Stimulated activated naive CD8-positive, alpha-beta T cell treated with anti-CD3 and anti-CD28 coated beads, Interleukin-15, Interleukin-2, amounts not matched to agents 100 U/mL and 50 U/mL, for 24 hours (primary cell): ENCODE measurements around the gene ITIH5.

ENCODE experiments used
- ATAC-seq: fragments of 150-1000 bp; cut with Tn5 transposase; one replicate; pipeline ENCODE4 v1.10.0; 2021
- DNase-seq: peaks from one replicate; pipeline ENCODE4 v3.0.0; 2021

ITIH5 gene

DNA sequence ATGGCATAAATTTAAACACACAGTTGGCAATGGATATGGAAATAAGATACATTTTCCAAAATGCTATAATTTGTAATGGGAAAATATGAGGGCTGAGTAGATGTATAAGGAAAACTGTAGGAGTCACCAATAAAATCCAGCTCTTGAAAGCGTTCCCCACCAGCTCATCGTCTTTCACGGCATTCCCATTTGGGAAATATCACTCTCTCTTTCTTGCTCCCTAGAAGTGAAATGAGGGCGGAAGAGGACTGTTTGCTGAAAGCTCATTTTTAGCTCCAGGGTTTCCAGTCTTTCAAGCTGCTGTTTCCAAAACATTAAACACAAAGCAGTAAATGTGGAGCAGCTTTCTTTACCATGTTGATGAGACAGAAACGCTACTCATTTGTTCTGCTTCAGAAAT lies 151.3 kb downstream of the ITIH5 start:
- ATAC-seq = no peak
- no peak for DNase-seq

DNA sequence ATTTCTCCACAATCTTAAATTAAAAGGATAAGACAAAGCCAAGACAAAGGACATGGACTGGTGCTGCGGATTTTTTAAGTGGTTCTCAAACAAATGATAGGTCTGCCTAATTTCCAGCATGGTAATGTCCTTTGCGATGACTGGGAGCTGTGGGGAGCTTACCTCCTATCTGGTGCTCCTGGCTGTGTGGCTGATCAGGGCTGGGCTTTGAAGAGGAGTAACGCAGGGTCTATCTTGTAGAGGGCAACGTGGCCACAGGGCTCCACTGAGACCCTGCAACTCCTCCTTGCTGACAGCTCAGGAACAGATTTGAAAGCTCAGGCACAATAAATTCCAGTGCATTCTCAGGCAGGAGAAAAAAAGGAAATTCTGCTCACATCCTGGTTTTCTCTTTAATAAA lies 152.8 kb downstream of the ITIH5 start:
- ATAC-seq = no peak
- DNase-seq = no peak

DNA sequence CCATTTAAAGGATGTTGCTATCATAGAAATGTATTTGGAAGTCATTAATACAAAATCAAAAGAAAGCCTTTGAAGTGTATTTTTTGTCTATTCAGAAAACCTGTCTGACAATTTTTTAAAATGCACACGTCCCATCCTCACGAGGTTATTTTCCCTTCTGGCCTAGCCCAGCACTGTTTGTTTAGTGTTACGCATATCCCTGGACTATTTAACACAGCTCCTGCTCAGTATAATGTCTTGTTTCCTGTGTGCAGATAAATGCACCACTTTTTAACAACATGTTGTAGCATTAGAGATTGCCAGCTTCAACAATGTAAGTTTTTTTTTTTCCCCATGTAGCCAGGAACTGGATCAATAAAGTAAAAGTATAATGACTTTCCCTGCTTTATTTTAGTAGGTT lies 153.3 kb downstream of the ITIH5 start:
- DNase-seq (no peak), ATAC-seq (no peak)

DNA sequence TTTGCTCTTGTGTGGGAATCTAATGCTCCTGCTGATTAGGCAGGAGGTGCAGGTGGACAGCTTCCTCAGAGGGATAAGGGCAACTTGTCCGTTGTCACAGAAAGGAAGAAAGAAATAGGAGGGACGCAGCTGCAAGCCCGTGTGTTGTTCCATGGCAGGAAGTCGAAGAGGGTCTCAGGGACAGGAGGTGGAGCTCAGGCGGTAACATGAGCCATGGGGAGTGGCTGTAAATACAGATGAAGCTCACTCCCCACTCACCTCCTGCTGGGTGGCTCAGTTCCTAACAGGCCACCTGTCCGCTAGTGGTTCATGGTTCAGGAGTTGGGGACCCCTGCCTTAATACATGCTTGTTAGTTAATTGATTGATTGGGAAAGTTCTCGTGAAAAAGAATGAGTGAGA lies 154.3 kb downstream of the ITIH5 start:
- DNase-seq (no peak), ATAC-seq (no peak)

DNA sequence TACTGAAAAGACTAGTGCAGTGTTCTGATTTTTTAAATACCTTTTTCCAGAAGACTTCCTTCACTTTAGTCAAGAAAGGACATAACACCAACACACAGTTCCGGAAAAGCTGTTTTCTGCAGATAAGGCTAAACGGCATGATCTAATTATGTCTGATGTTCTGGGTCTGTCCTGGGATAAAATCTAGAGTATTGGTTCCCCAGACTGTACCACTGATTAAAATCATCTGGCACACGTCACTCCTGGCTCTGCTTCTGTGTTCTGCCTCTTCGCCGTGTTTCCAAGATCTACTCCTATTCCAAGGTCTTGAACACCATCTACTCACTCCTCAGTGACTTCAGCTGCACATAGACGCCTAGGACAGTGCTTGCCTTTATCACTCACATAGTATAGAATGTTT lies 155.2 kb downstream of the ITIH5 start:
- no peak for ATAC-seq
- no peak for DNase-seq
